GM12878 (cell line): Measurements from ENCODE around the gene NTN1. TPM values are rescaled to one million over a fixed set of nuclear protein-coding genes. Genes with fewer than 3 reads are reported as not detected.

Source experiments
- ATAC-seq: fragments of 200-7000 bp; cut with Tn5 transposase; 3 replicates; pipeline ENCODE4 v1.9.1; 2020; ENCODE audit warnings: mild to moderate bottlenecking, moderate library complexity
- BruUV-seq: library from RNA; stranded (reverse); fragments of 400-500 nt; replicated peaks from 2 replicates; lab custom pipeline; 2021; lab: Mats Ljungman, UMichigan
- CTCF ChIA-PET: fragments of 300-600 bp; sonication (Branson Sonifier 250); formaldehyde crosslinking; extraction: SDS; loops from one replicate; lab custom pipeline; 2021; ENCODE audit warnings: inconsistent platforms; lab: Yijun Ruan, JAX
- POLR2A ChIA-PET: fragments of 350-600 bp; formaldehyde crosslinking; extraction: SDS; loops from one replicate; lab custom pipeline; 2021; ENCODE audit warnings: inconsistent platforms; lab: Charles Lee
- RAD21 ChIA-PET: fragments of 300-600 bp; sonication (Branson Sonifier 250); formaldehyde crosslinking; loops from one replicate; lab custom pipeline; 2023; ENCODE audit warnings: antibody characterized with exemption; ENCODE audit not compliant: unreplicated experiment; lab: Charles Lee
- SMC1A ChIA-PET: fragments of 300-600 bp; sonication (Branson Sonifier 250); formaldehyde crosslinking; loops from one replicate; lab custom pipeline; 2023; ENCODE audit not compliant: unreplicated experiment, uncharacterized antibody; lab: Charles Lee
- DNase-seq: peaks from one replicate; pipeline ENCODE4 v3.0.0-alpha.2; 2011; ENCODE audit warnings: low read depth, low spot score
- FAIRE-seq: peaks from 3 replicates; lab custom pipeline; 2011; peaks lifted over from hg19 to GRCh38; lab: Jason Lieb, UNC
- H2AFZ ChIP-seq: 2 replicates; pipeline ENCODE4 v1.6.0; 2011; ENCODE audit warnings: low read depth, low read length, control low read depth; ENCODE audit not compliant: control insufficient read depth
- H3K27ac ChIP-seq: 2 replicates; pipeline ENCODE4 v1.5.1; 2011; ENCODE audit warnings: control low read depth; ENCODE audit not compliant: control insufficient read depth, insufficient read depth
- H3K27me3 ChIP-seq, 2 experiments: replicated peaks in 1 of 2; 2 replicates each; pipeline versions ENCODE4 v1.6.0 to v1.6.1; 2011; ENCODE audit warnings: low read length in 1 of 2; ENCODE audit not compliant: control insufficient read depth in 2 of 2, insufficient read depth in 2 of 2
- H3K36me3 ChIP-seq, 2 experiments: 2 replicates each; pipeline ENCODE4 v1.5.1; 2011; ENCODE audit warnings: low read length in 1 of 2; ENCODE audit not compliant: control insufficient read depth in 2 of 2, insufficient read depth in 2 of 2
- H3K4me1 ChIP-seq: 2 replicates; pipeline ENCODE4 v1.6.1; 2011; ENCODE audit warnings: mild to moderate bottlenecking, low read length, moderate library complexity, mixed read lengths; ENCODE audit not compliant: control insufficient read depth, insufficient read depth
- H3K4me2 ChIP-seq: 2 replicates; pipeline ENCODE4 v1.6.0; 2011; ENCODE audit warnings: control low read depth; ENCODE audit not compliant: control insufficient read depth, insufficient read depth
- H3K4me3 ChIP-seq: fragments of 200-600 bp; sonication (generic); 2 replicates; pipeline ENCODE4 v1.5.1; 2016
- H3K79me2 ChIP-seq: 2 replicates; pipeline ENCODE4 v1.6.0; 2011; ENCODE audit warnings: low read length; ENCODE audit not compliant: control insufficient read depth, insufficient read depth
- H3K9ac ChIP-seq: 2 replicates; pipeline ENCODE4 v1.8.0; 2011; ENCODE audit warnings: low read length, control low read depth, mixed read lengths; ENCODE audit not compliant: control insufficient read depth, insufficient read depth
- H3K9me3 ChIP-seq: replicated peaks from 3 replicates; pipeline ENCODE4 v1.5.1; 2011; ENCODE audit warnings: mild to moderate bottlenecking, low read length; ENCODE audit not compliant: control insufficient read depth, insufficient read depth
- H4K20me1 ChIP-seq: 2 replicates; pipeline ENCODE4 v1.6.0; 2011; ENCODE audit not compliant: control insufficient read depth, insufficient read depth
- CEBPB ChIP-seq, 2 experiments: fragments of 150-350 bp in 1 of 2; IDR thresholded peaks; 2 replicates each; pipeline ENCODE4 v1.6.1; 2012 to 2014; ENCODE audit warnings: low read depth in 2 of 2, low read length in 2 of 2, borderline replicate concordance in 1 of 2, inconsistent platforms in 1 of 2
- CREM ChIP-seq: IDR thresholded peaks from 2 replicates; pipeline ENCODE4 v1.6.1; 2014; ENCODE audit warnings: antibody characterized with exemption, low read depth
- IRF5 ChIP-seq: fragments of 450-650 bp; IDR thresholded peaks from 2 replicates; pipeline ENCODE4 v1.6.1; 2017; ENCODE audit warnings: borderline replicate concordance
- KLF5 ChIP-seq: fragments of 450-650 bp; IDR thresholded peaks from 2 replicates; pipeline ENCODE4 v1.6.1; 2014; ENCODE audit warnings: mild to moderate bottlenecking; ENCODE audit not compliant: partially characterized antibody
- MAX ChIP-seq: IDR thresholded peaks from 2 replicates; pipeline ENCODE4 v1.6.1; 2012; ENCODE audit warnings: low read depth, low read length, improper control_type of control experiment
- MTA2 ChIP-seq: fragments of 450-650 bp; IDR thresholded peaks from 2 replicates; pipeline ENCODE4 v1.6.1; 2016; ENCODE audit warnings: low read depth, mild to moderate bottlenecking, moderate library complexity
- NFXL1 ChIP-seq: fragments of 450-650 bp; IDR thresholded peaks from 2 replicates; pipeline ENCODE4 v1.6.1; 2017; ENCODE audit warnings: antibody characterized with exemption, mild to moderate bottlenecking, borderline replicate concordance
- NRF1 ChIP-seq: conservative IDR thresholded peaks from 2 replicates; pipeline ENCODE4 v1.6.1; 2011; ENCODE audit warnings: mild to moderate bottlenecking, low read depth, low read length, improper control_type of control experiment
- PBX3 ChIP-seq: IDR thresholded peaks from 2 replicates; pipeline ENCODE4 v1.6.1; 2011; ENCODE audit warnings: mild to moderate bottlenecking, low read depth, low read length, moderate library complexity; ENCODE audit not compliant: insufficient replicate concordance
- PKNOX1 ChIP-seq: fragments of 450-650 bp; IDR thresholded peaks from 2 replicates; pipeline ENCODE4 v1.6.1; 2016; ENCODE audit warnings: mild to moderate bottlenecking
- POU2F2 ChIP-seq: IDR thresholded peaks from 3 replicates; pipeline ENCODE4 v1.6.1; 2011; ENCODE audit warnings: low read depth, mild to moderate bottlenecking, low read length, borderline replicate concordance
- PRDM15 ChIP-seq: fragments of 450-650 bp; formaldehyde crosslinking; IDR thresholded peaks from 2 replicates; pipeline ENCODE4 v1.4.0; 2020; ENCODE audit warnings: mild to moderate bottlenecking, moderate library complexity
- RAD51 ChIP-seq: fragments of 450-650 bp; IDR thresholded peaks from 2 replicates; pipeline ENCODE4 v1.6.1; 2016; ENCODE audit warnings: moderate library complexity, mild to moderate bottlenecking, inconsistent platforms
- STAT1 ChIP-seq: fragments of 450-650 bp; conservative IDR thresholded peaks from 2 replicates; pipeline ENCODE4 v1.6.1; 2014; ENCODE audit warnings: antibody characterized with exemption, mild to moderate bottlenecking
- WGBS: methylation state at CpG from one replicate; pipeline ENCODE4 v1.1.6; 2016; ENCODE audit warnings: low lambda C conversion rate; ENCODE audit not compliant: insufficient replicate concordance, insufficient coverage; ENCODE audit errors: missing lambda C conversion rate; 5-methylcytosine and 5-hydroxymethylcytosine counted together
- in situ Hi-C: fragments of 300-500 bp; cut with MboI; formaldehyde crosslinking; loops from 9 replicates; pipeline ENCODE4 v1.14.3; 2018; ENCODE audit warnings: mixed read lengths
- intact Hi-C: fragments of 100-400 bp; cut with micrococcal nuclease; formaldehyde crosslinking; loops from one replicate; pipeline ENCODE4 v1.14.2; 2022; ENCODE audit not compliant: unreplicated experiment
- polyA plus RNA-seq, 11 experiments: library from polyadenylated mRNA; depleted of rRNA in 4 of 11; unstranded in 6 of 11; stranded (reverse) in 5 of 11; fragments of >200 nt; fragmentation: Nextera tagmentation in 4 of 11; fragmentation: Illumina TruSeq in 1 of 11; extraction: Ambion mirVana in 4 of 11; extraction: Trizol in 1 of 11; gene quantifications; 1 replicate in 1 of 11; 2 replicates in 10 of 11; pipeline versions ENCODE4 v1.2.1 to v1.2.3, GENCODE V29; 2011 to 2016; ENCODE audit warnings: inconsistent platforms in 2 of 11, missing spikeins in 2 of 11, low read depth in 1 of 11
- total RNA-seq, 4 experiments: library from RNA; depleted of rRNA in 3 of 4; stranded (reverse); fragments of >200 nt in 3 of 4; fragmentation: Illumina TruSeq in 1 of 4; extraction: Trizol in 1 of 4; gene quantifications; 2 replicates each; pipeline versions ENCODE4 v1.2.1 to v1.2.3, GENCODE V29; 2013 to 2021

The NTN1 gene
- total and polyA plus RNA-seq, 10 of the 15 experiments (the other 5 are each of a cell fraction or from before 2014, with no cell fraction given) = 0.02 to 0.89 (median 0.35) TPM

GRCh38 chr17:9175700-9176467, 154.6 kb downstream of the NTN1 start (continued):
- TF ChIP-seq PKNOX1 = no peak
- no peak for TF ChIP-seq CREM
- TF ChIP-seq, all 136 proteins: peak for 0

- H2AFZ ChIP-seq = no peak overlapping the region
- H3K27me3 ChIP-seq = no peaks in the 10 kb centered on the region; a peak in 1 of 4 replicates
- FAIRE-seq = no peak
- no peak for ATAC-seq
- DNase-seq = no peak
- intact Hi-C loops (no loop called here), in situ Hi-C loops (no loop called here)
- H3K4me2 ChIP-seq = no peak overlapping the region
- no peaks in the 10 kb centered on the region for H3K9me3 ChIP-seq
- no peak overlapping the region for H3K4me3 ChIP-seq
- ChIA-PET SMC1A (no interaction called here), POLR2A (no interaction called here), CTCF (interaction anchor here (0.5 kb wide), 1 partner anchor 346 kb away, joined by 4 read pairs; no protein-coding TSS in a partner anchor), RAD21 (no interaction called here)
- H3K4me1 ChIP-seq = no peaks in the 10 kb centered on the region
- no peaks in the 10 kb centered on the region for H3K79me2 ChIP-seq
- H3K36me3 ChIP-seq = no peaks in the 10 kb centered on the region
- no peak overlapping the region for H3K9ac ChIP-seq
- WGBS = 63% methylated on average over 15 of the region's 15 CpGs
- no peak overlapping the region for H3K27ac ChIP-seq
- H4K20me1 ChIP-seq = no peaks in the 10 kb centered on the region; the same call in 1 of the 2 replicates
- no TSS peak for BruUV-seq
- no peak for TF ChIP-seq RAD51
- no peak for TF ChIP-seq NFXL1
- TF ChIP-seq PBX3 = no peak
- TF ChIP-seq STAT1 = no peak
- no peak for TF ChIP-seq NRF1
- TF ChIP-seq KLF5 = no peak
- no peak for TF ChIP-seq MTA2
- TF ChIP-seq MAX = no peak
- no peak for TF ChIP-seq IRF5
- TF ChIP-seq PRDM15 (CRISPR knock-in tag) = no peak
- TF ChIP-seq CEBPB (IDR thresholded peaks at IDR 0.05; ENCODE audit: borderline replicate concordance in 1 of 2, low read depth in 2 of 2, low read length in 2 of 2) = no peak
- TF ChIP-seq POU2F2 = no peak
Observed at GRCh38 chr17:9177212-9177611, 155.9 kb downstream of the NTN1 start.
